Skeletal muscle tissue (tissue), 4 donors: ENCODE results near the gene SLC34A3. TPM values are rescaled to one million over a fixed set of nuclear protein-coding genes. Genes with fewer than 3 reads are reported as not detected.

Experiments used
- H3K27ac ChIP-seq: one replicate; pipeline ENCODE4 v1.7.0; 2013; ENCODE audit warnings: mild to moderate bottlenecking, low read depth, low read length, inconsistent platforms
- H3K27me3 ChIP-seq, 3 donors: one replicate each; pipeline ENCODE4 v1.7.0; 2013; ENCODE audit warnings: low read length in 3 of 3; ENCODE audit not compliant: control insufficient read depth in 3 of 3, insufficient read depth in 3 of 3
- H3K36me3 ChIP-seq, 3 donors: one replicate each; pipeline ENCODE4 v1.7.0; 2013; ENCODE audit warnings: low read length in 3 of 3; ENCODE audit not compliant: control insufficient read depth in 3 of 3, insufficient read depth in 3 of 3
- H3K4me1 ChIP-seq, 3 donors: one replicate each; pipeline ENCODE4 v1.7.0; 2013; ENCODE audit warnings: low read length in 3 of 3, mild to moderate bottlenecking in 3 of 3; ENCODE audit not compliant: control insufficient read depth in 3 of 3, insufficient read depth in 3 of 3
- H3K4me3 ChIP-seq, 3 donors: one replicate each; pipeline ENCODE4 v1.7.0; 2013; ENCODE audit warnings: low read length in 3 of 3
- H3K9ac ChIP-seq, 3 donors: one replicate each; pipeline ENCODE4 v1.7.0; 2013; ENCODE audit warnings: low read length in 3 of 3, mild to moderate bottlenecking in 3 of 3, moderate library complexity in 2 of 3, low read depth in 1 of 3
- H3K9me3 ChIP-seq, 3 donors: one replicate each; pipeline ENCODE4 v1.7.0; 2013; ENCODE audit warnings: low read length in 3 of 3; ENCODE audit not compliant: control insufficient read depth in 3 of 3
- total RNA-seq: library from RNA; depleted of rRNA; stranded (reverse); fragments of >200 nt; gene quantifications from one replicate; pipeline ENCODE4 v1.2.3, GENCODE V29; 2014
- donor health status: Osteomylitis.

Gene SLC34A3
- not detected for total RNA-seq

- Histone ChIP-seq H3K4me3 (no peak within 1 kb of the TSS), H3K27me3 (peaks cover 48 to 71% (median 67%) of the 10 kb centered on the region in 3 donors), H3K36me3 (no peaks in the 10 kb centered on the region), H3K9ac (no peak within 1 kb of the TSS), H3K9me3 (no peaks in the 10 kb centered on the region), H3K4me1 (peaks cover under 1 to 15% (median 3%) of the 10 kb centered on the region in 3 donors), H3K27ac (no peak within 1 kb of the TSS)
Measured at GRCh38 chr9:137230705-137231371, at the start of gene SLC34A3. Gene SLC34A3 (plus strand): TSS chr9:137230901. CDS start chr9:137231703, 802 bp downstream.

GRCh38 chr9:137181680-137182079 lies 49.0 kb upstream of the SLC34A3 start:
- Histone ChIP-seq H3K27me3 (no peaks in the 10 kb centered on the region), H3K4me1 (peaks cover 9 to 17% (median 10%) of the 10 kb centered on the region in 3 donors)

GRCh38 chr9:137182836-137183235 lies 47.9 kb upstream of the SLC34A3 start:
- Histone ChIP-seq H3K27ac (no peak overlapping the region), H3K36me3 (peaks cover 60 to 83% (median 77%) of the 10 kb centered on the region in 3 donors), H3K4me3 (no peak overlapping the region), H3K9me3 (no peaks in the 10 kb centered on the region), H3K4me1 (peaks cover 21 to 28% (median 22%) of the 10 kb centered on the region in 3 donors), H3K9ac (no peak overlapping the region), H3K27me3 (no peaks in the 10 kb centered on the region)

More at GRCh38 chr9:137181680-137182079, 49.0 kb upstream of the SLC34A3 start:
- no peak overlapping the region for H3K4me3 ChIP-seq
- peaks cover 63 to 74% (median 73%) of the 10 kb centered on the region in 3 donors for H3K36me3 ChIP-seq
- H3K9ac ChIP-seq = no peak overlapping the region
- no peak overlapping the region for H3K27ac ChIP-seq
- H3K9me3 ChIP-seq = no peaks in the 10 kb centered on the region

GRCh38 chr9:137183980-137184595 lies 46.6 kb upstream of the SLC34A3 start:
- no peak overlapping the region for H3K9ac ChIP-seq
- no peak overlapping the region for H3K27ac ChIP-seq
- peaks cover 24 to 36% (median 25%) of the 10 kb centered on the region in 3 donors for H3K4me1 ChIP-seq
- H3K36me3 ChIP-seq = peaks cover 60 to 77% (median 72%) of the 10 kb centered on the region in 3 donors
- no peaks in the 10 kb centered on the region for H3K27me3 ChIP-seq
- no peak overlapping the region for H3K4me3 ChIP-seq
- H3K9me3 ChIP-seq = no peaks in the 10 kb centered on the region

- peaks cover 34 to 46% (median 35%) of the 10 kb centered on the region in 3 donors for H3K4me1 ChIP-seq
Measured at GRCh38 chr9:137184881-137185660, 45.6 kb upstream of the SLC34A3 start.

GRCh38 chr9:137185921-137186320 lies 44.8 kb upstream of the SLC34A3 start:
- Histone ChIP-seq H3K4me1 (peaks cover 40 to 54% (median 42%) of the 10 kb centered on the region in 3 donors), H3K9ac (peak overlapping the region in 1 of 3 donors; percentile 95), H3K9me3 (no peaks in the 10 kb centered on the region), H3K27me3 (no peaks in the 10 kb centered on the region), H3K27ac (no peak overlapping the region), H3K4me3 (peak overlapping the region in 1 of 3 donors; percentile 91), H3K36me3 (peaks cover 55 to 72% (median 66%) of the 10 kb centered on the region in 3 donors)

More at GRCh38 chr9:137184881-137185660, 45.6 kb upstream of the SLC34A3 start:
- peaks cover 55 to 71% (median 67%) of the 10 kb centered on the region in 3 donors for H3K36me3 ChIP-seq
- no peaks in the 10 kb centered on the region for H3K27me3 ChIP-seq
- no peak overlapping the region for H3K9ac ChIP-seq
- no peak overlapping the region for H3K4me3 ChIP-seq
- no peak overlapping the region for H3K27ac ChIP-seq
- H3K9me3 ChIP-seq = no peaks in the 10 kb centered on the region

- Histone ChIP-seq H3K4me3 (peak overlapping the region; percentile 91 to 99 (median 96)), H3K9me3 (no peaks in the 10 kb centered on the region), H3K27ac (no peak overlapping the region), H3K36me3 (peaks cover 55 to 72% (median 65%) of the 10 kb centered on the region in 3 donors), H3K9ac (peak overlapping the region in 2 of 3 donors; percentile 6 to 95), H3K4me1 (peaks cover 42 to 59% (median 42%) of the 10 kb centered on the region in 3 donors), H3K27me3 (no peaks in the 10 kb centered on the region)
Measured at GRCh38 chr9:137186385-137186784, 44.3 kb upstream of the SLC34A3 start.

GRCh38 chr9:137187386-137187785 lies 43.3 kb upstream of the SLC34A3 start:
- H3K27ac ChIP-seq = no peak overlapping the region
- H3K9me3 ChIP-seq = no peaks in the 10 kb centered on the region
- H3K4me1 ChIP-seq = peaks cover 42 to 61% (median 42%) of the 10 kb centered on the region in 3 donors
- H3K36me3 ChIP-seq = peaks cover 51 to 67% (median 61%) of the 10 kb centered on the region in 3 donors
- peak overlapping the region; percentile 83 to 97 (median 95) for H3K9ac ChIP-seq
- H3K27me3 ChIP-seq = no peaks in the 10 kb centered on the region
- peak overlapping the region; percentile 91 to 99 (median 96) for H3K4me3 ChIP-seq

GRCh38 chr9:137188086-137188489 lies 42.6 kb upstream of the SLC34A3 start:
- peaks cover 44 to 60% (median 54%) of the 10 kb centered on the region in 3 donors for H3K36me3 ChIP-seq
- peak overlapping the region; percentile 90 for H3K27ac ChIP-seq
- H3K4me1 ChIP-seq = peaks cover 42 to 61% (median 42%) of the 10 kb centered on the region in 3 donors
- H3K9ac ChIP-seq = peak overlapping the region; percentile 83 to 97 (median 95)
- H3K27me3 ChIP-seq = no peaks in the 10 kb centered on the region
- H3K9me3 ChIP-seq = no peaks in the 10 kb centered on the region
- peak overlapping the region; percentile 91 to 99 (median 96) for H3K4me3 ChIP-seq
